HepG2 (cell line): Measurements from ENCODE around the gene IFI27L2.
A peak's percentile ranks its signal among the peaks of the same experiment; 100 is the strongest.

Experiments
- ARID3A ChIP-seq: IDR thresholded peaks from 2 replicates; pipeline ENCODE4 v1.6.1; 2012; ENCODE audit warnings: low read depth, low read length, improper control_type of control experiment
- CBX5 ChIP-seq: sonication (generic); formaldehyde crosslinking; IDR thresholded peaks from 2 replicates; pipeline ENCODE4 v1.4.0; 2020; ENCODE audit warnings: missing genetic modification reagents, borderline replicate concordance
- FOXJ3 ChIP-seq: sonication (generic); formaldehyde crosslinking; IDR thresholded peaks from 2 replicates; pipeline ENCODE4 v1.4.0; 2020; ENCODE audit warnings: missing genetic modification reagents, mild to moderate bottlenecking, borderline replicate concordance
- GABPA ChIP-seq, 2 experiments: IDR thresholded peaks; 2 replicates each; pipeline ENCODE4 v1.6.1; 2011 to 2016; ENCODE audit warnings: low read depth in 2 of 2, low read length in 1 of 2, missing biosample characterization in 1 of 2, missing genetic modification characterization in 1 of 2
- MBD4 ChIP-seq: IDR thresholded peaks from 2 replicates; pipeline ENCODE4 v1.6.1; 2012; ENCODE audit warnings: low read length, inconsistent platforms, borderline replicate concordance
- POLR2A ChIP-seq, 2 experiments: IDR thresholded peaks; 2 replicates each; pipeline ENCODE4 v1.6.1; 2011; ENCODE audit warnings: low read depth in 2 of 2, low read length in 2 of 2, mild to moderate bottlenecking in 1 of 2, moderate library complexity in 1 of 2; ENCODE audit not compliant: insufficient read depth in 1 of 2
- RAD51 ChIP-seq: fragments of 450-650 bp; IDR thresholded peaks from 2 replicates; pipeline ENCODE4 v1.6.1; 2016; ENCODE audit warnings: borderline replicate concordance
- REST ChIP-seq, 2 experiments: IDR thresholded peaks; 2 replicates each; pipeline ENCODE4 v1.6.1; 2011 to 2012; ENCODE audit warnings: low read length in 2 of 2, borderline replicate concordance in 1 of 2, low read depth in 1 of 2, mild to moderate bottlenecking in 1 of 2, moderate library complexity in 1 of 2
- YY1 ChIP-seq: IDR thresholded peaks from 2 replicates; pipeline ENCODE4 v1.6.1; 2011; ENCODE audit warnings: low read length, low read depth, moderate library complexity, mild to moderate bottlenecking; ENCODE audit not compliant: insufficient read depth, insufficient replicate concordance
- ZFX ChIP-seq: sonication (generic); formaldehyde crosslinking; IDR thresholded peaks from 2 replicates; pipeline ENCODE4 v1.4.0; 2020; ENCODE audit warnings: mild to moderate bottlenecking, low read depth, missing genetic modification reagents, moderate library complexity
- ZNF740 ChIP-seq: sonication (generic); formaldehyde crosslinking; IDR thresholded peaks from 2 replicates; pipeline ENCODE4 v1.4.0; 2020; ENCODE audit warnings: missing genetic modification reagents
- TF ChIP-seq, protein P1 (sequence below): IDR thresholded peaks from 2 replicates; pipeline ENCODE4 v1.6.1; 2012; ENCODE audit warnings: inconsistent platforms
- TF ChIP-seq, protein P2 (sequence below): sonication (generic); formaldehyde crosslinking; IDR thresholded peaks from 2 replicates; pipeline ENCODE4 v1.4.0; 2020; ENCODE audit warnings: missing genetic modification reagents
- TF ChIP-seq, protein P3 (sequence below): IDR thresholded peaks from 2 replicates; pipeline ENCODE4 v1.6.1; 2016; ENCODE audit warnings: mild to moderate bottlenecking

- TF ChIP-seq MBD4 (no peak), POLR2A (IDR thresholded peaks at IDR 0.05; ENCODE audit: insufficient read depth in 1 of 2, low read depth in 2 of 2, low read length in 2 of 2) (0 out of 4 replicates have a peak, but pooled peaks of 1 of the 2 experiments have one; percentile 43), YY1 (no peak), RAD51 (no peak), ARID3A (no peak), FOXJ3 (CRISPR knock-in tag) (no peak), GABPA (IDR thresholded peaks at IDR 0.05; ENCODE audit: low read depth, low read length) (no peak), GABPA (CRISPR knock-in tag; IDR thresholded peaks at IDR 0.05; ENCODE audit: low read depth) (no peak), REST (IDR thresholded peaks at IDR 0.05; ENCODE audit: borderline replicate concordance in 1 of 2, low read depth in 1 of 2, low read length in 2 of 2) (no peak), CBX5 (no peak), ZFX (no peak; the same call in 1 of the 2 replicates), ZNF740 (CRISPR knock-in tag) (no peak)
- TF ChIP-seq, protein P1, sequence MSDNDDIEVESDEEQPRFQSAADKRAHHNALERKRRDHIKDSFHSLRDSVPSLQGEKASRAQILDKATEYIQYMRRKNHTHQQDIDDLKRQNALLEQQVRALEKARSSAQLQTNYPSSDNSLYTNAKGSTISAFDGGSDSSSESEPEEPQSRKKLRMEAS = 0 out of 2 replicates have a peak, but pooled peaks have one; percentile 5
- TF ChIP-seq, protein P2, sequence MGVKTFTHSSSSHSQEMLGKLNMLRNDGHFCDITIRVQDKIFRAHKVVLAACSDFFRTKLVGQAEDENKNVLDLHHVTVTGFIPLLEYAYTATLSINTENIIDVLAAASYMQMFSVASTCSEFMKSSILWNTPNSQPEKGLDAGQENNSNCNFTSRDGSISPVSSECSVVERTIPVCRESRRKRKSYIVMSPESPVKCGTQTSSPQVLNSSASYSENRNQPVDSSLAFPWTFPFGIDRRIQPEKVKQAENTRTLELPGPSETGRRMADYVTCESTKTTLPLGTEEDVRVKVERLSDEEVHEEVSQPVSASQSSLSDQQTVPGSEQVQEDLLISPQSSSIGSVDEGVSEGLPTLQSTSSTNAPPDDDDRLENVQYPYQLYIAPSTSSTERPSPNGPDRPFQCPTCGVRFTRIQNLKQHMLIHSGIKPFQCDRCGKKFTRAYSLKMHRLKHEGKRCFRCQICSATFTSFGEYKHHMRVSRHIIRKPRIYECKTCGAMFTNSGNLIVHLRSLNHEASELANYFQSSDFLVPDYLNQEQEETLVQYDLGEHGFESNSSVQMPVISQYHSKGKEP (CRISPR knock-in tag) = no peak
- TF ChIP-seq, protein P3, sequence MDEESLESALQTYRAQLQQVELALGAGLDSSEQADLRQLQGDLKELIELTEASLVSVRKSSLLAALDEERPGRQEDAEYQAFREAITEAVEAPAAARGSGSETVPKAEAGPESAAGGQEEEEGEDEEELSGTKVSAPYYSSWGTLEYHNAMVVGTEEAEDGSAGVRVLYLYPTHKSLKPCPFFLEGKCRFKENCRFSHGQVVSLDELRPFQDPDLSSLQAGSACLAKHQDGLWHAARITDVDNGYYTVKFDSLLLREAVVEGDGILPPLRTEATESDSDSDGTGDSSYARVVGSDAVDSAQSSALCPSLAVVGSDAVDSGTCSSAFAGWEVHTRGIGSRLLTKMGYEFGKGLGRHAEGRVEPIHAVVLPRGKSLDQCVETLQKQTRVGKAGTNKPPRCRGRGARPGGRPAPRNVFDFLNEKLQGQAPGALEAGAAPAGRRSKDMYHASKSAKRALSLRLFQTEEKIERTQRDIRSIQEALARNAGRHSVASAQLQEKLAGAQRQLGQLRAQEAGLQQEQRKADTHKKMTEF (CRISPR knock-in tag) = no peak
Measured at GRCh38 chr14:94173471-94173884, 44.1 kb upstream of the IFI27L2 start.
